Activated naive CD4-positive, alpha-beta T cell treated with Interleukin-2 at 50 U/mL for 16 hours (primary cell): ENCODE measurements around the gene SEC23B.
"Not testable (repeated sequence)": the region's sequence is repeated elsewhere in the genome, so short reads cannot be mapped to it uniquely, and the experiment has no call there.

Source experiments
- DNase-seq: peaks from one replicate; pipeline ENCODE4 v3.0.0-alpha.2; 2020

Gene SEC23B

DNA sequence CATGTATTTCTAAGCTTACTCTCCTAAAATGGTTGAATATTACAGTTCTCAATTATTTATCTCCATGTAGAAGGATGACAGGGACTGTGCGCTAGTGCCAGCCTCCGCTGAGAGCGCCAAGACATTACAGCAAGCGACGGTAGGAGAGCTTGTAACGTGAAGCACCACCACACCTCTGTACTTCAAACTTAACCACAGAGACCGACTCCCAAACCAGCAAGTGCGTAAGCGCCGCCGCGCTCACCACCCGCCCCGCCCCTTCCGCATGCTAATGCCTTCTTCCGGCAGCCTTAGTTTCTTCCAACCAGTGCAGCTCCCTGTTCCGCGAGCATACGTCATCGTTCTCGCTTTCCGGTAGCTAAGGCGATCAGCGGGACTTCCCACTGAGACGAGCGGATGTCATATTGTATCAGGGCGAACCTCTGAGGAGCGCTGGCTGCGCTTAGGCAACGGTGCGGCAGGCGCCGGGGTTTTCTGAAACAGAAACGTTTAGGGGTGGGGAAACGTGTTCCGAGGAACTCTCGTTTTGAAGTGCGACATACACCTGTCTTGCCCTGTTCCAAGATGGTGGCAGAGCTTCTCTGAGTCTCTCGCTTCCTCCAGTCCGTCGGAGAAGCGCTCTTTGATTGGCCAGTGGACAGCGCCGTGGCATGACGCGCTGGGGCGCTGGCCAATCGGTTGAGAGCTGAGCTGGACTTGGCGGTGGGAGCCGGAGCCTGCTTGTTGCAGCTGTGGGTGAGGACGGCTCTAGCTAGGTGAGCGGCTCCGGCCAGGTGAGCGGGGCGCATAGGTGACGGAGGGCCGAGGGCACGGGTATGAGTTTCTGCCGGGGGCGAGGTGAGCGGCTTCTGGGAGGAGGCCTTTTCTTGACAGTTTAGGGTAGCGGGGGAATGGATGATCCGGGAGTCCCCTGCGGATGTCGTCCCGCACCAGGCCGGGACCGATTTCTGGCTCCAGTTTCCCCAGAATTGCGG lies at the start of gene SEC23B:
SEC23B (plus strand) TSS at position 723 of the 974 bp plus-strand sequence. CDS start 2,896 bp downstream, outside the sequence.
- peak; percentile 98 for DNase-seq

DNA sequence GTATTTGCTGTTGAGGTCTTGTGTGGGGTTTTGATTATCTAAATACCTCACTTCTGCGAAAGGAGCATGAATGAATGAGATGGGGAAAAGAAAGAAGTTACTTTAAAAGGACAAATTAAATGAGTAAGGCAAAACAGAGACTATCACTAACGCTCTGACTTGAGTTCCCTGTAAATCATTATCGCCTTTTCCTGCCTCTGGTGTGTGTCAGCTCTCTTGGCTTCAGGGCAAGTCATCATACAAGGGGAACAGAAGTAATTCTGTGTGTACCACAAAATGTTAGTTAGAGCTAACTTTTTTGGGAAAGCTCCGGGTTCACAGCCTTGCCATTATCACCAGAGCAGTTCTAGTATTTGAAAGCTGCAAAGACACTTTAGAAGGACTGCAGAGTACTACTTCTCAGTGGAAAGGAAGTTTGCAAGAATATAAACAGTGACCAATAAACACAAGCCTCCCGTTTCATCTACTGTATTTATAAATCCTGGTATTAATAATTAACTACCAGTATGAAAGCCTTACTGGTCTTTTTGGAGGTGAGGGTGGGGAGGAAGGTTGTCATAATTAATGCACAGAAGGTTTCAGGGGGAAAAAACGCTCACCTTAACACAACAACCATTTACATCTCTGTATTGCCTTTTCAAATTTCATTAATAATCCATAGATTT lies 42.1 kb upstream of the SEC23B start:
- DNase-seq, result no peak

DNA sequence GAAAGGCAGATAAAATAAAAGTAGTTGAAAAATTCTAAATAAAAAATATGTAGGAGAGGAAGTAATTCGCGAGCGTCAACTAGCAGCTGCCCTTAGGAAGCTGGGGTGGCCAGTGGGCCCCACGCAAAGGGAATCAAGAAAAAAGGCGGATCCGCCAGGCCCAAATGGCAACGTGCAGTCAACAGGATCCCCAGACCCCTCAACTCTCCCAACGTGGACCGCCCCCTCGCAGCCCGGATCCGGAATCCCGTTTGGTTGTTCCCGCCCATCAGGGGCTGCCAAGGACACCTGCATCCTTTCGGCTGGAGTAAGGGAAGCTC lies 41.2 kb upstream of the SEC23B start:
- no peak for DNase-seq

DNA sequence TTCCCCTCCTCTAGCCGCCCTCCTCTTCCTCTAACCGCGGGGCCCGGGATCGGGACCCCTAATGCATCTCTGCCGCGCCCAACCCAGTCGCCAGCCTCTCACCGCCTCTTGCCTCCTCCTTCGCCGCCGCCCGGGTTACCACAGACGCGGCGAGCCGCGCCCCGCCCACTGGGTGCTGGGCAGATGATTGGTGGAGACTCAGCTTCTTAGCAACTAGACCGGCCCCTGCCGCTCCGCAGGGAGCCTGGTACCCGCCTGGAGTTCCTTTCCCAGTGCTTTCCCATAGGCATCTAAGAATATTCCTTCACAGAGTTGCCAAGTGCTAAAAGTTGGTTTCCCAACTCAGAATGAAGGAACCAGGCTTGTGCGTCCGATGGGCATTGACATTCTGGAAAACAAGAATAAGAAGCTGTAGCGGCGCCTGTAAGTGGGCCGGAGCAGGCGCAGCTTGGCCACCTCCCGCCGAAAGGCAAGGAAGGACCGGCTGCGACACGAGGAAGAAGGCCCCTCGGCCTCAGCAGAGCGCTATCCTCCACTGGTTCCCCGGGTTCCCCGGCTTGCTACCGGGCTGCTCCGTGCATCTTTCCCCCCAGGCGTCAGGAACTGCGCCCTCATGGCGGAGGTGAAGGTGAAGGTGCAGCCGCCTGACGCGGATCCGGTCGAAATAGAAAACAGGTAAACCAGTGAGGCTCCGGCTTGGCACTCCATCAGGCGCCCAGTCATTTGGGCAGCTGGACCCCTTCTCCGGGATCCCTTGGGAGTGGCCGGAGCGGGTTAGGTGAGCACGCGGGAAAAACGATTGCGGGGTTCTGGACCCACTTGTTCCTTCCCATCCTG lies 40.6 kb upstream of the SEC23B start, which contains the start of the genes DZANK1 and POLR3F:
DZANK1 (minus strand) TSS at position 137 of the 837 bp plus-strand sequence. CDS start 1,672 bp downstream, outside the sequence.
POLR3F (plus strand) TSS at position 497 of the 837 bp plus-strand sequence; CDS start at position 614, 117 bp downstream.
- peak; percentile 95 for DNase-seq

DNA sequence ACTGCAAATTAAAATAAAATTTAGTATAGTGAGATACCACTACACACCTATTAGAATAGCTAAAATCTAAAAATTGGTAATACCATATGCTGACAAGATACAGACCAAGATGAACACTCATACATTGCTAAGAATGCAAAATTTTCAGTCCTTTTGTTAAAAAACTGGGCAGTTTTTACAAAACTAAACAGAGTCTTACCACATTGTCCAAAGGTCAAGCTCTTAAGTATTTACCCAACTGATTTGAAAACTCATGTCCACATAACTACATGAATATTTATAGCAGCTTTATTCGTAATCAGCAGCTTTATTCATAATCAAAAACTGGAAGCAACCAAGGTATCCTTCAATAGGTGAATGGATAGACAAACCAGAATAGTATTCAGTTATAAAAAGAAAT lies 30.5 kb upstream of the SEC23B start:
- no peak for DNase-seq

DNA sequence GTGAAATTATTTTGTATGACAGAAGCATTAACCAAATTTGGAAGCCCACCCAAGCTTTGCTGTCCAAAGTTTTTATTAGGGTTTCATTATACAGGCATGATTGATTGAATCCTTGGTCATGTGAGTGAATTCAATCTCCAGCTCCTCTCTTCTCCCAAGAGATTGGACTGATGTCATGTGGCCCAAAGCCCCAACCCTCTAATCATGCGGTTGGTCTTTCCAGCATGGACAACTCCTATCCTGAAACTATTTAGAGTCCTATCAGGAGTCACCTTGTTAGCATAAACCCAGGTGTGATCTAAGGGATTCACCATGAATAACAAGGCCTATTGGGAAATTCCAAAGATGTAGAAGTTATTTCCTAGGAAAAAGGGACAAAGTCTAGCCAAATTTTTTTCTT lies 29.9 kb upstream of the SEC23B start:
- DNase-seq, result no peak

DNA sequence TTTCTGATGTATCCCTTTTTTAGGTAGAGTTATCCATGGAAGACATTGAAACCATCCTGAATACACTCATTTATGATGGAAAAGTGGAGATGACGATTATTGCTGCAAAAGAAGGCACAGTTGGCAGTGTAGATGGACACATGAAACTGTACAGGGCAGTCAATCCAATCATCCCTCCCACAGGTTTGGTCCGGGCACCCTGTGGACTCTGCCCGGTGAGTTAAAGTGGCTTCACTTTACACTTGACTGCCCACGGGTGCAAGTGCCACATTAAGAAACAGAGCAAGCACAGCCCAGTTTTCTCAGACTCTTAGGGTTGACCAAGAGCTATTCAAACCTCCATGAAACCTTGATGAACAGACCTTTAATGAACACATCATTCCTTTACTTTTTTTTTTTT lies 26.1 kb upstream of the SEC23B start:
- DNase-seq, result no peak

DNA sequence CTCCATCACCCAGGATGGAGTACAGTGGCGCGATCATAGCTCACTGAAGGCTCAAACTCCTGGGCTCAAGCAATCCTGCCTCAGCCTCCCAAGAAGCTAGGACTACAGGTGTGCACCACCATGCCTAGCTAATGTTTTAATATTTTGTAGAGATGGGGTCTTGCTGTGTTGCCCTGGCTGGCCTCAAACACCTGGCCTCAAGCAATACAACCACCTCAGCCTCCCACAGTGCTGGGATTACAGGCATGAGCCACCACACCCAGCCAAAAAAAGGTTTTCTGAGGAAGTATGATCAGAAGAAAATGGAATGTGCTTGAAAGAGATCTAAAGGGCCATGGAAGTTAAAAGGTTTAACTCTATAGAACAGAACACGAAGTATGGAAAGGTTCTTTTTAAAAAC lies 19.4 kb upstream of the SEC23B start:
- no peak for DNase-seq

DNA sequence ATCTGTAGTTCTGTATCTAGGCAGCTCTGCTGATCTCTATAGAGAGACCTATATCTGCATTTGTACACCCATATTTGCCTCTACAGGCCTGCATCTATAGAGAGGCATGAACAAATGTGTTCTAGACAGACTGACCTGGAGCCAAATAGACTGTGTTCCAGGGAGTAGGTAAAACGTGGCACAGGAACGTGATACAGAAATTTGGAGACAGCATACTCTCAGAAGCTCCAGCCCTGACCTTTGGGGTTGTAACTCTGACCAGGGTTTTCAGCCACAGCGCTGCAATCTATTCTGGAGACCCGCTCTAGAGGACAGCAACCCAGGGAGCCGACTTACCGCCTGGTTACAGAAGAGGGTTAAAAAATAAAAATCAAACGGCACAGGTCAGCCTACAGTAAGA lies 11.7 kb upstream of the SEC23B start:
- no peak for DNase-seq

DNA sequence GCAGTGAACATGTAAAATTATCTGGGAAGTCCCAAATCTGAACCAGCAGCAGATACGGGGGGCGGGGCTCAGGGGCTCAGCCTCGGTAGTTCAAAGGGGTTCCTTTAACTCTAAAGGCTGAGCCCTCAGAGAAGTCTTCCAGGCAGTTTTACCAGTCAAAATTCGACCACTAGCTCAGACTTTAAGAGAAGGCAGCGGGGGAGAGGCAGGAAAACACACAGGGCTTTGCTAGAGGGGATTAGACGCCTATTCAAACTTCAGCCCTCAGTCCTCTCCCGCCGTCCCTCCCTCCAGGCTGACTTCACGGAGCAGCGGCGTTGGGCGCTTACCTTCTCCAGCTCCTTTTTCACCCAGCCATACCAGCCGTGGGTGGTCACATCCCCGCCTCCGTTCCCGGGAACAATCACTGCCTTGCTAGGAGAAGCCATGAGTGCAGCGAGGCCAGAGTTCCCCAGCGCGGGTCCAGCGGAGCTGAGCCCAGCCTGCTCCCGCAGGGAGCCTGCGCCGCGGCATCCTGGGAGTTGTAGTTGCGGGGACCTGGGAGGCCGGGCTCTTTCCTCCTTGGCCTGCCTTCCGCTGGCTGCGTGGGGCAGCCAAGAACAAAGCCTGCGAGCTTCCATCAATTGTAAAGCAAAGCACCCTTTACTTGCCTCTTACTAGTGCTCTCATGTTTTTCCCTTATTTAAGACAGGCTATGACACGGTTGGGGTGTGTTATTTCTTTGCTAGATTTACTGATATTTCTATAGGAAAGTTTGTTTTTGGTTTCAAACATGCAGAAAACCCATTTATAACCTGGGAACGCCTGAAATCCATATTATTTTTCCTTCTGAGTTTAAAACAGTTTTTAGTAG lies 10.8 kb upstream of the SEC23B start, which contains the start of gene RBBP9:
RBBP9 (minus strand) TSS at position 486 of the 853 bp plus-strand sequence; CDS start at position 428, 58 bp downstream.
- DNase-seq, result peak; percentile 75

DNA sequence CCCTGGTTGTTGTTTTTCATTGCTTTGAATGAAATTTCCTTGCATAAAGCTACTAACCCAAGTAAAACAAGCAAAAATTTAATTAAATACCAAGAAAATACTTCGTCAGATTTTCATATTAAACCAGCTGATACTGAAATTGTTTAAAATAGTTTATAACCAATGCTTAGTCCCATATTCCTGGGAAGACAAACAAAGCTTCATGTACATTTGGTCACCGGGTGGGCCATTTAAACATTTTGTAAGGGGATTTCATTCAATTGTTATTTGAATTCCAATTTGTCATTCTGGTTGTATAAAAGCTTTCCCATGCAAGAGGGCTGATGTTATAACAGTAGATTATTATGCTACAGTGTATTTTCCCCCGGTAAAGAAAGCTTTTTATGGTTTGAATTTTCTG lies 10.1 kb upstream of the SEC23B start:
- no peak for DNase-seq

DNA sequence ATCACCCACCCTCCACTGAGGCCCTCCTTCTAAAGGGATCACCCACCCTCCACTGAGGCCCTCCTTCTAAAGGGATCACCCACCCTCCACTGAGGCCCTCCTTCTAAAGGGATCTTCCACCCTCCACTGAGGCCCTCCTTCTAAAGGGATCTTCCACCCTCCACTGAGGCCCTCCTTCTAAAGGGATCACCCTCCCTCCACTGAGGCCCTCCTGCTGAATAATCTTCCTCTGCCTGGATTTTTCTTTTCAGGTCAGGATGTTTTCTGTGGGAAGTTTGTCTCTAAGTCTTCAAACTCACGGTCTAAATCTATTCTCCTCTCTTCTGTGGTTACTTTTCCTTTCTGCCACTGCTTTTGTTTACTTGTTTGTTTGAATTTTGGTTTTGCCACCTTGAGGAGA lies 6.1 kb upstream of the SEC23B start:
- not testable (repeated sequence) for DNase-seq

DNA sequence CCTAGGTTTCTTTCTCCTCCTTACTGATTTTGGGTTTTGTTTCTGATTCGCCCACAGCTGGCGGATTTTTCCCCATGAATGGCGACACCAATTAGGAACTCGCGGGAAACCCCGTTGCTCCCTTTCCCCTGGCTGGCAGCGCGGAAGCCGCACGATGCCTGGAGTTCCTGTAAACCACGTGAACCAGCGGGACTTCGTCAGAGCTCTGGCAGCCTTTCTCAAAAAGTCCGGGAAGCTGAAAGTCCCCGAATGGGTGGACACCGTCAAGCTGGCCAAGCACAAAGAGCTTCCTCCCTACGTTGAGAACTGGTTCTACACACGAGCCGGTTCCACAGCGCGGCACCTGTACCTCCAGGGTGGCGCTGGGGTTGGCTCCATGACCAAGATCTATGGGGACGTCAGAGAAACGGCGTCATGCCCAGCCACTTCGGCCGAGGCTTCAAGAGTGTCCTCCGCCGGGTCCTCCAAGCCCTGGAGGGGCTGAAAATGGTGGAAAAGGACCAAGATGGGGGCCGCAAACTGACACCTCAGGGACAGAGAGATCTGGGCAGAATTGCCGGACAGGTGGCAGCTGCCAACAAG lies 3.2 kb upstream of the SEC23B start:
- no peak for DNase-seq

DNA sequence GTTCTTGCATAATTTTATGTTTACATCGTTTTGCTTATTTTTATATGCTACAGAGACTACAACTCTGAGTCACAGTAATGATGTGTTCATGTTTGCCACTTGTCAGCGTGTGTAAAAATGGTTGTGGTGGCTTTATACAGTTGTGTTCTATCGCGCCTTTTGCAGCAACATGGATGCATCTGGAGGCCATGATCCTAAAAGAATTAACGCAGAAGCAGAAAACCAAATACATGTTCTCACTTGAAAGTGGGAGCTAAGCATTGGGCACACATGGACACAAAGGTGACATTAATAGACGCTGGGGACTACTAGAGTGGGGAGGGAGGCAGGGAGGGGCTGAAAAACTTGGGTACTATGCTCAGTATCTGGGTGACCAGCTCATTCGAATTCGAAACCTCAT lies 996 bp upstream of the SEC23B start:
- DNase-seq, result peak; percentile 5

DNA sequence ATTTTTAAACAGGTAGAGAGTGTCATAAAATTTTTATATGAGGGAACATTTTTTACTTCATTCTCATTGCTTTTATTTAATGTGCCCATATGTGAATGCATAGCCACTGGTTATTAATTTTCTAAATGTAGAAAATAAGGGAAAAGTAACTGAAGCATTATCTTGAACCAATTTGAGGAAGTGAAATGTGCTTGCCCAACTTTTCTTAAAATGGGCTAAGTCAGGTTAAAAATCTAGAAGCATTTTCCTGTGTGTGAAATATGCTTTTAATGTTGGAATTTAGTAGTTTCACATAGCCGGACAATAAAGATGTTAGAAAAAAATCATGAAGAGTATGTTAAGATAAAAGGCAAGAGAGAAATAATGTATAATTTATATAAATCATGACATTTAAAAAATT lies 3.8 kb downstream of the SEC23B start:
- DNase-seq, result no peak

DNA sequence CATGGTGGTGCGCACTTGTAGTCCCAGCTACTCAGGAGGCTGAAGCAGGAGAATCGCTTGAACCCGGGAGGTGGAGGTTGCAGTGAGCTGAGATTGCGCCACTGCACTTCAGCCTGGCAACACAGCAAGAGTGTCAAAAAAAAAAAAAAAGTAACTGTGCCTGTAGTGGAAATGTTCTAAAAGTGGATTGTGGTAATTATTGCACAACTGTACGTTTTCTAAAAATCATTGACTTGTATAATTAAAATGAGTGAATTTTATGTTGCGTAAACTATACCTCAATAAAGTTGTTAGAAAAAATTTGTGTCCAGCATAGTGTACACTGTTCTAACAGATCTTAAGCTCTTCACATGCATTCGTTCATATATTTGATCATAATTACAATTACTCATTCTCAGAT lies 5.5 kb downstream of the SEC23B start:
- no peak for DNase-seq

DNA sequence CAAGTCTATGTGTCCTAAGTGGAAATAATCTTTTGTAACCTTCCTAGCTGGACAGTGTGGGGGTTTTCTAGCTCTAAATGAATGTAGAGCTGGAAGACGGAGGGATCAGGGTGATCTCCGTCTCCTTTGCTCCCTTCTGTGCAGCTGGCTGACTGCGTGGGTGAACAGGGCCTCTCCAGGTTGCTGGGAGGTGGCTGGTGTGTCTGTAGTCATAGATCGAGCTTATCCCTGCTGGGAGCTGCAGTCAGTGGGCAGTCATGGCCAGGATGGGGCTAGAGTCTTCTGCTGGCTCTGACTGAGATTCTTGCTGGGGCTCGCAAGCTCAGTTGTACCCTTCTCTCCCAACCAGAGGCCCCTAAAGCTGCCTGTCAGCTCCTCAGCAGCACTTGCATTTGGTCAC lies 6.4 kb downstream of the SEC23B start:
- no peak for DNase-seq

DNA sequence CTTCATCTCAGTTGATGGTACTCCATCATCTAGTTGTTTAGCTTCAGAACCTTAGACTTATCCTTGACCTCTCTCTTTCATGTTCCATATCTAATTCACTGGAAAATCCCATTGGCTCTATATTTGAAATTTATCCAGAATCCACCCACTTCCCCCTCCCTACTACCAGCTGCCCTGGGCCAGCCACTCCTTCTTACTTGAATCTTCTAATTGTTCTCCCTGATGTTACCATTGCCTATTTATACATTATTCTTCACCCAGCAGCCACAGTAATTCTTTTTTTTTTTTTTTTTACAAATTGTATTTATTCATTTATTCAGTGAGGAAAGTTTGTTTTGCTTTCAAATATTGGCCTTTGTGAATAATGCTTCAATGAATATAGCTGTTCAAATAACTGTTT lies 8.2 kb downstream of the SEC23B start:
- DNase-seq, result no peak

DNA sequence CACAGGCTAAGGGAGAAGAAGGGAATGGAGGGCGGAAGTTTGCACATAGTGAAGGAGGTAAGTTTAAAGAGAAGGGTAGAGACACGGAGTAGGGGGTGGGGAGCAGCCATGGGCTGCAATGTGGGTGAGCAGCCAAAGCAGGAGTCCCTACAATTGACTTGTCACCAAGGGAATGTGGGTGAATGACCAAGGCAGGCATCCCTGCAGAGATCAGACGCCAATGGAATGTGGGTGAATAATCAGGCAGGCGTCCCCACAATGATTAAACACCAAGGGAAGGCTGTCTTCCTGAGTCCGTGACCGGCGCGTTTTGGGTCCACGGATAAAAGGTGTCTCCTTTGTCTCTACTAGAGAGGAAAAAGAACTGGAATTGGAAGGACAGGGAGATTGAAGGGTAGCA lies 14.3 kb downstream of the SEC23B start:
- not testable (repeated sequence) for DNase-seq

DNA sequence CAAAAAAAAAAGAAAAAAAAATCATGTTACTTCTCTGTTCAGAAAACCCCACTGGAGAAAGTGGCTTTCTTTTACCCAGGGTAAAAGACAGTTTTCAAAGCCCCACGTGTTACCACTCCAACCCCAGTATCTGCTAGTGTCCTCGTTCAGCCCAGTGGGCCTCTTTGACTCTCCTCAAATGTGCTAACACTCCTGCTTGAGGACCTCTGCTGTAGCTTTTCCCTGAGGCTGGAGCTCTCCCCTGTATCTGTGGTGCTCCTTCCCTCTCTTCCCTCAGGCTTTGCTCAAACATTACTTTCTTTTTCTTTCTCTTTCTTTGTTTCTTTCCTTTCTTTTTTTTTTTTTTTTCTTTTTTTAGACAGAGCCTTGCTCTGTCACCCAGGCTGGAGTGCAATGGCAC lies 15.3 kb downstream of the SEC23B start:
- no peak for DNase-seq

DNA sequence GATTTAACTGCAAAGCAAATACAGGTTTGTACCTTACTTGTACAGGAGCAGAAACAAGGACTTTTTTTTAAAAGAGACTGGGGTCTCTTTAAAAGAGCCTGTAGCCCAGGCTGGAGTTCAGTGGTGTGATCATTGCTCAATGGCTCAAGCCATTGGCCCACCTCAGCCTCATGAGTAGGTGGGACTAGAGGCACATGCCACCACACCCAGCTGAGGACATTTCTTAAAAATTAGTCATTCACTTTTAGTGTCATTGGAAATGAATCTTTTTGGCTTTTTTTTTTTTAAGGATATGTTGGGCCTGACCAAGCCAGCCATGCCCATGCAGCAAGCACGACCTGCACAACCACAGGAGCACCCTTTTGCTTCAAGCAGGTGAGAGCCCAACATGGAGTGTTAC lies 16.9 kb downstream of the SEC23B start:
- DNase-seq, result no peak

DNA sequence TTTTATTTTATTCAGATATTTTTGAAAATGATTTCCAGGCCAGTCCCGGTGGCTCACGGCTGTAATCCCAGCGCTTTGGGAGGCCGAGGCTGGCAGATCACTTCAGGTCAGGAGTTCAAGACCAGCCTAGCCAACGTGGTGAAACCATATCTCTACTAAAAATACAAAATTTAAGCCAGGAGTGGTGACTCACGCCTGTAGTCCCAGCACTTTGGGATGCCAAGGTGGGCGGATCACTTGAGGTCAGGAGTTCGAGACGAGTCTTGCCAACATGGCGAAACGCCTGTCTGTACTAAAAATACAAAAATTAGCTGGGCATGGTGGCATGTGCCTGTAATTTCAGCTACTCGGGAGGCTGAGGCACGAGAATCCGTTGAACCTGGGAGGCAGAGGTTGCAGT lies 19.0 kb downstream of the SEC23B start:
- DNase-seq, result not testable (repeated sequence)
